Ovary (tissue), 3 donors: Measurements from ENCODE around the gene DGCR8.

Experiments used
- EP300 ChIP-seq: sonication (generic); formaldehyde crosslinking; IDR thresholded peaks from one replicate; pipeline ENCODE4 v1.6.1; 2017; ENCODE audit warnings: antibody characterized with exemption
- POLR2A ChIP-seq: fragments of 450-650 bp; IDR thresholded peaks from one replicate; pipeline ENCODE4 v1.6.1; 2017; ENCODE audit warnings: antibody characterized with exemption, mild to moderate bottlenecking, moderate library complexity
- TF ChIP-seq, protein P1 (sequence below), 3 donors: fragments of 450-650 bp in 2 of 3; fragments of 200-600 bp in 1 of 3; IDR thresholded peaks; one replicate each; pipeline versions ENCODE4 v1.5.1 to v1.8.0; 2016 to 2022; ENCODE audit warnings: antibody characterized with exemption in 3 of 3, mild to moderate bottlenecking in 1 of 3
- donor health status: DM: no; HTN: no; CAD: no.

DNA sequence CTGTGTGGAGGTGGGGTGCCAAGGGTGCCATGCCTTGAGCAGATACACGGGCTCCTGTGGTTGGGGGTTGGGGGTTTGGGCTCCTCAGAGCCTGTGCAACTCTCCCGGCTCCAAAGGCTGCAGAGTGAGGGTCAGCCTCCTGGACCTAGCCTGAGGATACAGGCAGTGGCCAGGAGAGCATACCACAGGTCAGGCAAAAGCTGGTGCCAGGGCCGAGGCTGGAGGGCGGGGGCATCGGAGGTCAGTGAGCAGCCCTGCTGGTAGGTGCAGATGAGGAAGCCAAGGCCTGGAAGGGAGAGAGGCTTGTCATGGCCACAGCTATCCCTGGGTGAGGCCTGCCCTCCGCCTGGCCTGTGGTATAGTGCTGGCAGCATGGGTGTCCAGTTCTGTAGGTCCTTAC is 25.6 kb upstream of the DGCR8 start:
- TF ChIP-seq, protein P1, sequence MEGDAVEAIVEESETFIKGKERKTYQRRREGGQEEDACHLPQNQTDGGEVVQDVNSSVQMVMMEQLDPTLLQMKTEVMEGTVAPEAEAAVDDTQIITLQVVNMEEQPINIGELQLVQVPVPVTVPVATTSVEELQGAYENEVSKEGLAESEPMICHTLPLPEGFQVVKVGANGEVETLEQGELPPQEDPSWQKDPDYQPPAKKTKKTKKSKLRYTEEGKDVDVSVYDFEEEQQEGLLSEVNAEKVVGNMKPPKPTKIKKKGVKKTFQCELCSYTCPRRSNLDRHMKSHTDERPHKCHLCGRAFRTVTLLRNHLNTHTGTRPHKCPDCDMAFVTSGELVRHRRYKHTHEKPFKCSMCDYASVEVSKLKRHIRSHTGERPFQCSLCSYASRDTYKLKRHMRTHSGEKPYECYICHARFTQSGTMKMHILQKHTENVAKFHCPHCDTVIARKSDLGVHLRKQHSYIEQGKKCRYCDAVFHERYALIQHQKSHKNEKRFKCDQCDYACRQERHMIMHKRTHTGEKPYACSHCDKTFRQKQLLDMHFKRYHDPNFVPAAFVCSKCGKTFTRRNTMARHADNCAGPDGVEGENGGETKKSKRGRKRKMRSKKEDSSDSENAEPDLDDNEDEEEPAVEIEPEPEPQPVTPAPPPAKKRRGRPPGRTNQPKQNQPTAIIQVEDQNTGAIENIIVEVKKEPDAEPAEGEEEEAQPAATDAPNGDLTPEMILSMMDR (IDR thresholded peaks at IDR 0.05), result no peak
- no peak for TF ChIP-seq POLR2A
- no peak for TF ChIP-seq EP300
